Stimulated activated CD4-positive, alpha-beta T cell treated with anti-CD3 and anti-CD28 coated beads, Interleukin-2, amount 100 ng/mL, for 4 hours (primary cell): ENCODE results near the gene CELA2B.
"Not testable (repeated sequence)": the region's sequence is repeated elsewhere in the genome, so short reads cannot be mapped to it uniquely, and the experiment has no call there.

Experiments
- DNase-seq: peaks from one replicate; pipeline ENCODE4 v3.0.0-alpha.2; 2020; ENCODE audit warnings: low read depth

CELA2B gene

DNA sequence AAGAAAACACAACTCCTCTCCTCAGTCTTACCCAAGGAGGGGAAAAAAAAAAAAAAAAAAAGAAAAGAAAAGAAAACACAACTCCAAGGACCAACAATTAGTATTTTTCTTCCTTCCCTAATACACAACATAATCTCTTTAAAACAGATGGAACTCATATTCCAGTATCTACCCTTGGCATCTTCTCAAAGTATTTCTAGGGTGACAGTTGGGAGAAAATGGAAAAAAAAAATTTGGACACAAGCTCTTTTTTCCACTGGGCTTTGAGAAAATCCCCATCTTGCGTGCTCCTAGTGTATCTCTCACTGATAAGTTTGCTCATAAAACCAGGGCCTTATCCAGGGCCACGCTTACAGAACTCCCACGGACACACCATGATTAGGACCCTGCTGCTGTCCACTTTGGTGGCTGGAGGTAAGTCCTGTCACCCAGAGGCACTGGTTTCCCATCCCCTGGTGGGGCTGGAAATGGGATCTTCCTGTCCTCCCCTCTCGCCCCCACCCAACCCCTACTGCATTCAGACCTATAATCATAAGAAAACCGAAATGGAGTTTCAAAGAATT, at the start of gene CELA2B:
CELA2B (plus strand) TSS at position 353 of the 563 bp plus-strand sequence; CDS start at position 375, 22 bp downstream.
- DNase-seq: no peak

DNA sequence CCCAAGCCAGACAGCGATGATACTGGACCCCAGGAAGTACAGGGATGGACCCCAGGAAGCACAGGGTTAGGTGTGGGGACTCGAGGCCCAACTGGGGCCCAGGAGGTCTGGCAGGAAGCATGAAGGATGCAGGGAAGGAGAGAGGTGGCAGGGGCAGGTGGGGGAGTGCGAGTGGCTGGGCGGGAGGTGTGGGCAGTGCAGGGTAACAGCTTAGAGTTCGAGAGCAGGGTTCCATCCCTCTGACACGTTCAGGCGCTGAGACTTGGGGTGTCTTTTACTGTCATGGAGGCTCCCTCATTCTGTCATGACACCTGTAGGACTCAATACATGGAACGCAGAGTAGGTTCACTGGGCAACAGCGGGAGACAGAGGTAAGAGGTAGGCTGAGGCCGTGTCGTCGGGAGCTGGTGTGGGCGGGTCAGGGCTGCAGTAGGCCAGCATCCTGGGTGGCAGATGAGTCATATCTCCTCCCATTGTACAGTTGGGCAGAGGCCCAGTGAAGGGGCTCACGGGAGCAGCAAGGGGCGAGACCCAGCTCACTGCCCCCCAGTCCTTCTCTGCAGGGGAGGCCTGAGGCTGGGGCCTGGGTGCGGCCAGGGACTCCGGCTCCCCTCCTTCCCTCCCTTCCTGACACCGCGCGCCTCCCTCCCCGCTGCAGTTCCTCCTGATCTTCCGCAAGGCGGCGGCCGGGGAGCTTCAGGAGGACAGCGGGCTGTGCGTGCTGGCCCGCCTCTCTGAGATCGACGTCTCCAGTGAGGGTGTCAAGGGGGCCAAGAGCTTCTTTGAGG, 49.2 kb upstream of the CELA2B start:
- no peak for DNase-seq

DNA sequence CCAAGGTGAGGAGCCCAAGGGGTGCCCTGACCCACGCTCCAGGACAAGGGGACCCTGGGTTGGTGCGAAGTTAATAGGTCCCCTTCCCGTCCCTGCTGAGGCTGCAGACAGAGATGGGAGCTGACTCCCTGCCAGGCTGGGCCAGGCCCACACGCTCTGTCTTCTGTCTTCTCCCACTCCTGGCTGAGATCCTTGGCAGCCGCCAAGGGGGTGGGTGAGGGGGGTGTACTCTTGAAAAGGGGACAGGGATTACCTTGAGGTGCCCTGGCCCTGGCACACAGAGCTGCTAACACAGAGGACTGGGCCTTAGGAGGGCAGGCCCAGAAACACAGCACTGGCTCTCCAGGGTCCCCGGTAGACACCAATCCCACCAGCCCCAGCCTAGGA, 48.6 kb upstream of the CELA2B start:
- DNase-seq: no peak

DNA sequence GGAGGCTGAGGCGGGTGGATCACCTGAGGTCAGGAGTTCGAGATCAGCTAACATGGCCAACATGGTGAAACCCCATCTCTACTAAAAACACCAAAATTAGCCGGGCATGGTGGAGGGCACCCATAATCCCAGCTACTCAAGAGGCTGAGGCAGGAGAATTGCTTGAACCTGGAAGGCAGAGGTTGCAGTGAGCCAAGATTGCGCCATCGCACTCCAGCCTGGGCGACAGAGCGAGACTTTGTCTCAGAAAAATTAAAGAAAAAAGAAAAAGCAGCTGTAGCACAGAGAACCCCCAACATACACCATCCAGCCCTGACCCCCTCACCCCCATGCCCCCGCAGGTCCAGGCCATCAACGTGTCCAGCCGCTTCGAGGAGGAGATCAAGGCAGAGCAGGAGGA, 47.7 kb upstream of the CELA2B start:
- DNase-seq: not testable (repeated sequence)

DNA sequence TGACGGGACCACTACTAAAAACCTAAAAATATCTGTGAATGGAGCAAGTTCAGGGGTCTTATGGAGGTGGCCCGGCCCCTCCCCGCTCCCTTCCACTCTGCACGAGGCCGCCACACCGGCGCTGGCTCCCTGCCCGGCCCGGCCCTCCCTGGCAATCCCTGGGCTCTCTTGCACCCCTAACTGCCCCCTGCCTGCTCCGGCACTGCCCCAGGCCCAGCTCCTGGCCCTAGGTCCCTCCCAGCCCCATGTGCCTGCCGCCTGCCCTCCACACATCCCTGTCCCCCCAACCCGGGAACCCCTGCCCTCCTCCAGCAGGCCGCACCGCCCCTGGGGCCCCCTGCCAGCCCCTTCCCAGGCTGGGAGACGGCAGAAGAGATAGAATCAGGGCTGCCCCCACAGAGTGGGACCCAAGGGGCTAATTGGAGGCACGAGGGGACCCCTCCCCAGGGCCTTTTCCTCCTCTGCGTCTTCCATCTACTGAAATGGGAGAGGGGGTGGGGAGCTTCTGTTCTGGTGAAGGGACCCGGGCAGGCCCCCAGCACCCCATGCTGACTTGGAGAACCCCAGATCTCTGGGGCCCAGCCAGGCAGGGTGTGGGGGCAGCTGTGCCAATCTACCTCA, 47.0 kb upstream of the CELA2B start:
- no peak for DNase-seq

DNA sequence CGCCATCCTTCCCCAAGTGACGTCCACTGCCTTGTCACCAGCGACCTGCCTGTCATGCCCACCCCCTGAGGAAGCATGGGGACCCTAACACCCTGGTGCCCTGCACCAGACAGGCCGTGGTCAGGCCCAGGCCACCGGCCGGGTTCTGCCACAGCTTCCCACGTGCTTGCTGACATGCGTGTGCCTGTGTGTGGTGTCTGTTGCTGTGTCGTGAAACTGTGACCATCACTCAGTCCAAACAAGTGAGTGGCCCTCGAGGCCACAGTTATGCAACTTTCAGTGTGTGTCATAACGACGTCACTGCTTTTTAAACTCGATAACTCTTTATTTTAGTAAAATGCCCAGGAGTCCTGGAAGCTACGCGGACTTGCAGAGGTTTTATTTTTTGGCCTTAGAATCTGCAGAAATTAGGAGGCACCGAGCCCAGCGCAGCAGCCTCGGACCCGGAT, 46.2 kb upstream of the CELA2B start:
- no peak for DNase-seq

DNA sequence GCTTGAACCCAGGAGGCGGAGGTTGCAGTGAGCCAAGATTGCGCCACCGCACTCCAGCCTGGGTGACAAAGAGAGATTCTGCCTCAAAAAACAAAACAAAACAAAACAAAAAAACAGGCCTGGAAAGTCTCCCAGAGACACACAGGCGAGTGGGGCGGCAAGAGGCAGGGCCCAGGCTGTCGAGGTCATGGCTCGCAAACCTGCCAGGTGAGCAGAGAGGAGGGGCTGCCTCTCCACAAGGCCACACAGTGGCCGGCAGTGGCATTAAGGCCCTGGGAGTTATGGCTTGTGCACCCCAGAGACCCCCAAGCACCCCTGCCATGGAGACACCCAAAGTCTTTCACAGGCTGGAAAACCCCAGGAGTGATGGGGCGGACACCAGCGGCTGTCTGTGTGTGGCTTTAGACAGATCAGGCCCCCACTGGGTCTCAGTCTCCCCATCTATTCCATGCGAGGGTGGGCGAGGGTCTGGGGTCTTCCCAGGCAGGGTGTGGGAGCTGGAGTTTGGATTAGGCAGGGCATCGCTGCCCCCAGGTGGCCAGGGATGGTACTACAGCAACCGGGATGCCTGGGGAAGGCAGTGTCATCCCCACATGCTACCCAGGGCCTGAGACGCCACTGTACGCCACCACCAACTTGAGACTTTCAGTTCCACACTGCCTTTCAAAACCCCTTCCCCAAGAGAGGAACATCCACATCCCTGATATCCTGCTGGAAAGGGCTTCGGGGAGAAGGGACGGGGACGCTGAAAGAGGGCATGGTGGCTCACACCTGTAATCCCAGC, 44.9 kb upstream of the CELA2B start:
- peak; percentile 61 for DNase-seq

DNA sequence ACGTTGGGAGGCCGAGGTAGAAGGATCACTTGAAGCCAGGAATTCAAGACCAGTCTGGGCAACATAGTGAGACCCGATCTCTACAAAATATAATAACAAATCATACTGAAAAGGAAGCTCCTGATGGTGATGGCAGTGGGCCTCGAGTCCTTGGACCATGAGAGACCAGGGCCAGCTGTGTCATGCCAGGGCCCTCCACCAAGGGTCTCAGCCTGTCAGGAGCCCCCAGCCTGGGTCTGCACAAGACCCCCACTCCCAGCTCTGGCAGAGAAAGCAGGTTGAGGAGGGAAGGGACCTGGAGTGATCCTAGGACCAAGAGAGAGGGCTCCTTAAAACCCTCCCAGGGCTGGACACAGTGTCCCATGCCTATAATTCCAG, 44.3 kb upstream of the CELA2B start:
- DNase-seq: no peak

DNA sequence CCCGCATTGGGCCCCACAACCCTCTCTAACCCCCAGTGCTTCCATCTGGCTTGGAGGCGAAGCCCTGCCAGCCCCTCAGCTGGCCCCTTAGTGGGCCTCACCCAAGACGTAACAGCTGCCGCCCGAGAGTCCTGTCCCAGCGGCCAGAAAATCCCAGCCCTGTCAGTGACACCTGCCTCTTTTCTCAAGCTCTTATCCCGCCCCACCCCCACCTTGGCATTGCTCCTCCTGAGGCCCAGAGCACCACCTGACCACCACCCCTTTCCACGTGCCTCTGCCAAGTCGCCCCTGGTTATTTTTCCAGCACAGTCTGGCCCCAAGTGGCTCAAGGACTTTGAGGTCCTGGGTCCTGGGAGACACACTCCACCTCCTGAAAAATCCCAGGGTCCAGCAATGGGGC, 43.6 kb upstream of the CELA2B start:
- no peak for DNase-seq

DNA sequence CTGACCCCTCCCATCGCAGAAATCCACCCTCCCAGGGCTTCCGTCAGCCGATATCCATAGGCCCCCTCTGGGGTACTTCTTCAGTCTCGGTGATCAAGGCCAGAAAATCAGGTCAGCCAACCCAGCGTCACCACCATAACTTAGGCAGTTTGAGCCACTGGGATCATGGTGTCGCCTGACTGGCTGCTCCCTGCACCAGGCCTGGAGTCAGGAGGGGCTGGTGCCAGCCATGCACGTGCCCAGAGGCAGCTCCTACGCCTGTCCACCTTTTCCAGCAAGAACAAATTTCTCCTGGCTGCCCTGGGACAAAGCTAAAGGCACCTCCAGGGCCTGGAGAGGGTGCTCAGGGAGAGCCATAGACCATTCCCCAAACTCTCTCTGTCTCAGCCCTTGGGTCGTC, 42.4 kb upstream of the CELA2B start:
- no peak for DNase-seq

DNA sequence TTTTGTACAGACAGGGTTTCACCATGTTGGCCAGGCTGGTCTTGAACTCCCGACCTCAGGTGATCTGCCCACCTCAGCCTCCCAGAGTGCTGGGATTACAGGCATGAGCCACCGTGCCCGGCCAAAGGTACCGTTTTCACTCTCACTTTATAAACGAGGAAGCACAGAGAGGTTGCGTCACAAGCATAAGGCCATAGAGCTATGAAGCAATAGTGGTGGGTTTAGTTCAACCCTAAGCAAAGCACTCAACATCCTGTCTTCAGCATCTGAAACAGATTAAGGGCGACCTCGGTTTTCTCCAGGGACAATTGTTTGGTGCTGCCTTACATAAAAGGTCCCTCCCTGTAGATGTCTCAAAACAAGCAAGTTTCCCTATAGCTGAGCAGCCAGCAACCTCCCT, 41.2 kb upstream of the CELA2B start:
- DNase-seq: not testable (repeated sequence)

DNA sequence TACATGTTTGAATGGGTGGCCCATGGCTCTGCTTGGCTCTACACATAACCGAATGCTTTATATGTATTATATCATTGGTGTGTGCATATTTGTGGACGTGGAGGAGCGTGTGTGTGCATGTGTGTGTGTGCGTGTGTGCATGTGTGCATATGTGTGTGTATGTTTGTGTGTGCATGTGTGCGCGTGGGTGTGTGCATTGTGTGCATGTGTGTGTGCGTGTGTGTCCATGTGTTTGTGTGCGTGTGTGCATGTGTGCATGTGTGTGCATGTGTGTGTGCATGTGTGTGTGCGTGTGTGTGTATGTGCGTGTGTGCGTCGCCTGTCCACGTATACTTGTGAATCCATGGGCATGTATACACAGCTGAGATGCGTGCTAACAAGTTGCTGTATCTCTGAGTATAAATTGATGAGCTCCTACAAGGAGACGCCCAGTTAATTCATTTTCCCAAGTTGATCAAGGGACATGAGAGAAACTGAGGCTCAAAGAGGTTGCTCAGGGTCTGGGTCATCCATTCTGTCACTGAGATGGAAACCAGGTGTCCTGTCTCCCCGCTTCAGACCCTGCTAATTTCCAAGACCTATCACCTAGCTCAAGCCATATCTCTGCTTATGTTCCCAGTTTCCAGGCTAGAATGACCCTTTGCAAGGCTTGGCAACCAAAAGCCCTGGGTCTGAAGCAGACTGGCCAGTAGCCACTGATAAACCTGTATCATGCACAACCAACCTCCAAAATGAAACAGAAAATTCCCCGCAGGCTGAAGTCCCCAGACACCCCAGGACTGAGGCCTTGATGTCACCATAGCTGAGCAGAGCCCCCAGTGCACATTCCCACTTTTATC, 40.4 kb upstream of the CELA2B start:
- no peak for DNase-seq

DNA sequence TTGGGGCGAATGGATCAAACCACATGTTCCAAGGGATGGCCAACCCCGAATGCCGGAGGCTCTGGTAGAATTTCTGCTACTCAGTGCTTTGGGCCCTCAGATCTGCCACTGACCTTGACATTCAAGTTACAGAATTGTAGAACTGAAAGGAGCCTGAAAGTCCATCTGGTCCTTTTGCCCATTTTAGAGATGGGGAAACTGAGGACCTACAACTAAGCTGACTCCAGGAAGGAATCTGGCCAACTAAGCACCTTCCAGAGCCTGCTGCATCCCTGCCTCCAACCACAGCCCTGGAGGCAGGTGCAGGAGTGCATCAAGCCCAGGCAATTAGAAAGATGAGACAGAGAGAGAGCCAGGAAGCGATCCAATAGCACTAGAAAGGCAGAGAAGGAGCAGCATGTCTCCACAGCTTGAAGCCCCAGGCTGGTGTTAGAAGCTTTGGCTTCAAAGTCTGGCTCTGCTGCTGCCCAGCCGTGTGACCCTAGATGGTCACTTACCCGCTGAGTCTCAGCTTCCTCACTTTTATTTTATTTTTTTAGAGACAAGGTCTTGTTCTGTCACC, 38.9 kb upstream of the CELA2B start:
- no peak for DNase-seq

DNA sequence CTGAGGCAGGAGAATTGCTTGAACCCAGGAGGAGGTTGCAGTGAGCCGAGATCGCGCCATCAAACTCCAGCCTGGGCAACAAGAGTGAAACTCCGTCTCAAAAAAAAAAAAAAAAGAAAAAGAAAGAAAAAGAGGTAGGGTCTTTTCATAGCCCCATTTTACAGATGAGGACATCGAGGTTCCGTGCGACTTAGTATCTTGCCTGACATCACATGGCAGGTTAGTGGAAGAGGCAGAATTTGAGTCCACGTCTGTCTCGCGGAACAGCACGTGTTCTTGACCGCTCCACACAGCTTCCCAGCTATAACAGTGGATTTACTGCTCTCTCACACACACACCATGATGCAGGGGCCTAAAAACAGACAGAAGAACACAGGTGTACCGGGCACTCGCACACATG, 36.6 kb upstream of the CELA2B start:
- no peak for DNase-seq

DNA sequence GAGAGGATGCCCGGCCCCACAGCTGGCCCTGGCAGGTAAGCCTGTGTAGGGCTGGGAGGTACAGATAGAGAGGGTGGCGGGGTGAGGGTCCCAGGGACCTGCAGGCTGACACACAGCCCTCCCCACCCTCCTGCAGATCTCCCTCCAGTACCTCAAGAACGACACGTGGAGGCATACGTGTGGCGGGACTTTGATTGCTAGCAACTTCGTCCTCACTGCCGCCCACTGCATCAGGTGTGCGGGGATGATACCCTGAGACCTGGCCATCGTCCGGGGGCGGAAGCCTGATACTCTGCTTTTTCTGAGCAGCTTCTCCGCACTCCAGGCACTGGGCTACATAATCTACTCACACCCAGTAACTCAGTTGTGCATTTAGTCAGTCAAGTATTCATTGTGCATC, 35.5 kb upstream of the CELA2B start:
- DNase-seq: no peak

DNA sequence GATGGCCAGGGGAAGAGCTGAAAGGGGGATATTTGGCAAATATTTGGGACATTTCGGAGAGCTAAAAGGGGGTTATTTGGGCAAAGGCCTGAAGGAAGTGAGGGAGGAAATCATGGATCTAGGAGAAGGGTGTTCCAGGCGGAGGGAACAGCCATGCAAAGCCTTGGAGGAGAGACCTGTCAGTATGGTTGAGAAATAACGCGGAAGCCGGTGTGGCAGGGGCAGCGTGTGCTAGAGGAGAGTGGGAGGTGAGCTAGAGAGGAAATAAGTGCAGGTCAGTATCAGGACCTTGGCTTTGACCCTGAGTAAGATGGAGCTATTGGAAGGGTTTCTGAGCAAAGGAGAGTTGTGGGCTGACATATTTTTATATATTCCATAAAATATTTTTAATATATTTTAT, 34.7 kb upstream of the CELA2B start:
- no peak for DNase-seq

DNA sequence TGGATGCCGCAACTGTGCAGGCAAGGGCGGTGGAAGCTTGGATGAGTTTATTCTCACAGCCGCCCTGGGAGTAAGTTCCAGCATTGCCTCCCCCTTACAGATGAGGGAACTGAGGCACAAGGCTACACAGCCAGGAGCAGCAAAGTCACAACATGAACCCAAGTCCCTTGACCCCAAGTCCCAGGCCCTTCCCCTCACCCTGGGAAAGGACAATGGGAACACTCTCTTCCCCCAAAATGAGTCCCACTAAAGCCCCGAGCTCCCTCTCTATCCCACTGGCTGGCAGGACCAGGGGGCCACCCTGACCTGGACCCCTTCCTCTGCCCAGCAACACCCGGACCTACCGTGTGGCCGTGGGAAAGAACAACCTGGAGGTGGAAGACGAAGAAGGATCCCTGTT, 33.8 kb upstream of the CELA2B start:
- no peak for DNase-seq

DNA sequence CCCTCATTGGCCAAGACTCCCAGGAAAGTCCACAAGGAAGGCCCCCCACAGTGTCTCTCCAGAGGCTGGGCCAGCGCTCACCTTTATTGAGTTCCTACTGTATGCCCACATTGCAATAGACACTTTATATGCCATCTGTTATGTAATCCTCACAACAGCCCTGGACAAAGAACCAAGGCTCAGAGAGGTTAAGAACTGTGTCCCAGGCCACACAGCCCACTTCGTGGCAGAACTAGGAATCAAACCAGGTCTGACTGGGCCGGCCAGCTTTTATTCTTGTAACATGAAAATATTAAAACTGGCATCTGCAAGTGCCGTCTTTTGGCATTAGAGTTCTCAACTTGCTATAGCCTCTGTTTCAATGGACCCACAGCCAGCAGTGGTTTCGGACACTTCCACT, 33.1 kb upstream of the CELA2B start:
- DNase-seq: no peak

DNA sequence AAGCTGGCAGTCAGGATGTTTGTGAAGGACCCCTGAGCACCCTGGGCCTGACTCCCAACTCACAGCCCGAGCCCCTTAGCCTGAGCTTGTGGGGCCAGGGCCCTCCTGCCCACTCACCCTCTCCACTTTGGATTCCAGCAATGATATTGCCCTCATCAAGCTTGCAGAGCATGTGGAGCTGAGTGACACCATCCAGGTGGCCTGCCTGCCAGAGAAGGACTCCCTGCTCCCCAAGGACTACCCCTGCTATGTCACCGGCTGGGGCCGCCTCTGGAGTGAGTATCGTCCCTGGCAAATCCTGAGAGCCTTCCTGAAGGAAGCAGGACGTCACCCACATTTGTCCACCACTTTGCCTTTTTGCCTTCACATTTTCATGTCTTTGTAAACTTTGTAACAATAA, 32.6 kb upstream of the CELA2B start:
- DNase-seq: no peak

DNA sequence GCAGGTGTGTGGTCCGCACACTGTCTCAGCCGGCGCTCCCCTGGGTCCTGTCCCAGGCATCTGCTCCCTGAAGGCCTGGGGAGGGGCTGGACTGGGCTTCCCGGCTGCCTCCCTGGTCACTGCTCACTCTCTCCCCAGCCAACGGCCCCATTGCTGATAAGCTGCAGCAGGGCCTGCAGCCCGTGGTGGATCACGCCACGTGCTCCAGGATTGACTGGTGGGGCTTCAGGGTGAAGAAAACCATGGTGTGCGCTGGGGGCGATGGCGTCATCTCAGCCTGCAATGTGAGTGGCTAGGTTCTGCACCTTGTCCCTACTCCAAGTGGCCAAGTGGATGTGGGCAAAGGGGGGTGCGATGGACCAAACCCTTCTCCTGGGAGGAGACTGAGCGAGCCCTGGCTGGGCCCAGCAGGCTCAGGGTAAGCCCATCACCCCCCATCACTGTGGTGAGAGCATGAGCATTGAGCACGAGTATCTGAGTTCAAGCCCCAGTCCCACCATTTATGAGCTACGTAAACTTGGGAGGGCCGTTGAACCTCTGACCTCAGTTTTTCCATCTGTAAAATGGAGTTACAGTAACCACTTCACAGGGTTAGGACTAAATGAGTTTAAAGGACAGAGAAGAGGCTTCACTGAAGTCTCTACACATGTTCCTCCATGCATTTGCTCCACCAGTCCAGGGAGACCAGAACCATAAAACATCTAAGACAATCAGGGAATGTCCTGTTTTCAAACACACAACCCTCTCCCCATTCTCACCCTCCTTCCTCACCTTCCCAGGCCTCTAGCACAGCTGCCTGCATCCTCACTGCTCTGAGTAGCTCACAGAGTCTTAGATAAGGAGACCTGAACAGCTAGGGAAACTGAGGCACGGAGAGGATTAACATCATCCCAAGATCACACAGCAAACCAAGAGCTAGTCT, 31.2 kb upstream of the CELA2B start:
- no peak for DNase-seq
